ENCODE measurements around the gene SLC19A1. TPM values are rescaled to one million over a fixed set of nuclear protein-coding genes. Genes with fewer than 3 reads are reported as not detected.

The SLC19A1 gene
- total RNA-seq, 3 donors from 2014 or later, result 12.6 to 22.8 (median 12.7) TPM

DNA sequence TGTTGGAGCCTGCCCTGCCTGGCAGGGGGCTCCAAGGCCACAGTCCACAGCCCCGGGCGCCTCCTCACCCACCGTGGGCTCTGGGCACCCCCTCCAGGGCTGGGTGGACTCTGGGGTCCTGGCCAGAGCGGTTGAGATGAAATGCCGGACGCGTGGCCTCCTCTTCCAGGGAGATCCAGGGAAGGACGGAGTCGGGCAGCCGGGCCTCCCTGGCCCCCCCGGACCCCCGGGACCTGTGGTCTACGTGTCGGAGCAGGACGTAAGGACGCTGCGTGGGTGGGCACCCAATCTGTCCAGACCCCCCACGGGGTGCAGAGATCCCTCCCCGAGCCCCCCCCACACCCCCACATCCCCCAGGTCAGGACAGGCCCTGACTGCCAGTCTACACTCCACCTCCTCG is 51.2 kb downstream of the SLC19A1 start:
- Histone ChIP-seq H3K9me3 (no peaks in the 10 kb centered on the region), H3K4me1 (ENCODE audit: low read depth) (no peaks in the 10 kb centered on the region), H3K4me3 (no peak overlapping the region), H3K36me3 (ENCODE audit: low read depth) (no peaks in the 10 kb centered on the region)
- intact Hi-C loops (cut with DNase I, micrococcal nuclease), result no loop called here
- ATAC-seq (no peak), DNase-seq (no peak)
- TF ChIP-seq, protein P1, sequence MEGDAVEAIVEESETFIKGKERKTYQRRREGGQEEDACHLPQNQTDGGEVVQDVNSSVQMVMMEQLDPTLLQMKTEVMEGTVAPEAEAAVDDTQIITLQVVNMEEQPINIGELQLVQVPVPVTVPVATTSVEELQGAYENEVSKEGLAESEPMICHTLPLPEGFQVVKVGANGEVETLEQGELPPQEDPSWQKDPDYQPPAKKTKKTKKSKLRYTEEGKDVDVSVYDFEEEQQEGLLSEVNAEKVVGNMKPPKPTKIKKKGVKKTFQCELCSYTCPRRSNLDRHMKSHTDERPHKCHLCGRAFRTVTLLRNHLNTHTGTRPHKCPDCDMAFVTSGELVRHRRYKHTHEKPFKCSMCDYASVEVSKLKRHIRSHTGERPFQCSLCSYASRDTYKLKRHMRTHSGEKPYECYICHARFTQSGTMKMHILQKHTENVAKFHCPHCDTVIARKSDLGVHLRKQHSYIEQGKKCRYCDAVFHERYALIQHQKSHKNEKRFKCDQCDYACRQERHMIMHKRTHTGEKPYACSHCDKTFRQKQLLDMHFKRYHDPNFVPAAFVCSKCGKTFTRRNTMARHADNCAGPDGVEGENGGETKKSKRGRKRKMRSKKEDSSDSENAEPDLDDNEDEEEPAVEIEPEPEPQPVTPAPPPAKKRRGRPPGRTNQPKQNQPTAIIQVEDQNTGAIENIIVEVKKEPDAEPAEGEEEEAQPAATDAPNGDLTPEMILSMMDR (IDR thresholded peaks at IDR 0.05), result no peak

DNA sequence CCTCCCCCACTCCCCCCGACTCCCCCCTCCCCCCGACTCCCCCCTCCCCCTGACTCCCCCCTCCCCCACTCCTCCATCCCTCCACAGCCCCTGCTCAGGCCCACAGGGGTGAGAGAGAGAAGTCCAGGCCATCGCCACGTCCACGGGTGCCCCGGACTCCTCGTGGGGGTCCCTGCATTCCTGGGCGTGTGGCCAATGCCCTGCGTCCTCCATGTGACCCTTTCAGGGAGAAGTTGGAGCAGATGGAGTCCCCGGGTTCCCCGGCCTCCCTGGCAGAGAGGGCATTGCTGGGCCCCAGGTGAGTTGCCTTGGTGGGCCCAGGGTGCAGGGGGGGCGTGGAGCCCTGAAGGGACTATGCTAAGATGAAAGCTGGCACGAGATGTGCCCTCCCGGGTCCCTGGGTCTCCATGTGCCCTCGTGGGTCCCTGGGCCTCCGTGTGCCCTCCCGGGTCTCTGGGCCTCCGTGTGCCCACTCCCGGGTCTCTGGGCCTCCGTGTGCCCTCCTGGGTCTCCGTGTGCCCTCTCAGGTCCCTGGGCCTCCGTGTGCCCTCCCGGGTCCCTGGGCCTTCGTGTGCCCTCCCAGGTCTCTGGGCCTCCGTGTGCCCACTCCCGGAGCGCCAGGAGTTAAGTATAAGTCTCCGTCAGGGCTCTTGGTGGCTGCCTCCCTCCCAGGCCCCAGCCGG is 52.0 kb downstream of the SLC19A1 start:
- intact Hi-C loops (cut with DNase I, micrococcal nuclease), result no loop called here
- DNase-seq, result no peak
- no peaks in the 10 kb centered on the region for H3K4me1 ChIP-seq (ENCODE audit: low read depth)
- TF ChIP-seq, protein P1 (IDR thresholded peaks at IDR 0.05), result no peak
- ATAC-seq, result no peak
- H3K4me3 ChIP-seq, result no peak overlapping the region
- H3K9me3 ChIP-seq, result no peaks in the 10 kb centered on the region
- no peaks in the 10 kb centered on the region for H3K36me3 ChIP-seq (ENCODE audit: low read depth)

DNA sequence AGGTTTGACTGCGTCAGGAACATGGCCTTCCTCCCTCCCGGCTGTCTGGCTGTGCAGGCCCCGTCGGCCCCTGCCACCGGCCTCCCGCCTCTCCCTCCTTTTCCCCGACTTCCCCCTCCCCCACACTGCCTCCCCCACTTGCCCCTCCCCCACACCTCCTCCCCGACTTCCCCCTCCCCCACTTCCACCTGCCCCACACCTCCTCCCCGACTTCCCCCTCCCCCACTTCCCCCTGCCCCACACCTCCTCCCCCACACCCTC is 52.6 kb downstream of the SLC19A1 start:
- TF ChIP-seq, protein P1 (IDR thresholded peaks at IDR 0.05), result no peak
- intact Hi-C loops (cut with DNase I, micrococcal nuclease), result no loop called here
- Histone ChIP-seq H3K4me3 (no peak overlapping the region), H3K36me3 (ENCODE audit: low read depth) (no peaks in the 10 kb centered on the region), H3K4me1 (ENCODE audit: low read depth) (no peaks in the 10 kb centered on the region), H3K9me3 (no peaks in the 10 kb centered on the region)
- ATAC-seq, result no peak
- no peak for DNase-seq

DNA sequence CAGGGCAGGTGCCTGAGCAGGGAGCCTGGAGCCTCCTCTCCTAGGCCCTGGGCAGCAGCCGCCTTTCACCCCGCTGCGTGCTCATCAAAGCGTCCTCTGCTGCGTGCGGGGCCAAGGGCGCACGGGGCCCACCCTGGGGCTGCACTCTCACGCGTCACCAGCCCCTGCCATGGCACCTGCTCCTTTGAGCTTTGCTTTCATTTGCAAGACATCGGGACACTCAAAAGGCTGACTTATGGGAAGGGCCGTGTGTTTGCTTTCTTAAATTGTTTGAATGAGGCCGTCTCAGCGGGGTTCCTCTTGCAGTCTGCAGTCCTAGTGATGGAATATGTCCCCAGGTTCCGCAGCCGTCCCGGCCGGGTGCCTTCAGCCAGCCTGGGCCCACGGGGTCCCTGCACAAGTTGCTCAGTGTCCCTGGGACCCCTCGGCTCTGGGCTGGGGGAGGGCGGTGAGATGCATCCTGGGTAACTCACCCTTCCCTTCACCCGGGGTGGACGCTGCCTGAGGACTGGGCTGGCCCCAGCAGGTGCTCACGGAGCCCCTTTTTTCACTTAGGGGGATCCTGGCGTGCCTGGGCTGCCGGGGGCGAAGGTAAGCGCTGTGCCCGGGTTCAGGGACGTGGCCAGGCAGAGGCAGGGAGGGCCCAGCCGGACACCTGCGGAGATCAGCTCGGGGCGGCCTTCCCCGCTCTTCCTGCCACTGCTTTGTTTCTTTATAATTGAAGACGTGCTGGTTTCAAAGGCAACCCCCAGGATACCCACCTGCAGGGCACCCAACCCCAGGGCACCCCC is 53.1 kb downstream of the SLC19A1 start:
- no peaks in the 10 kb centered on the region for H3K4me1 ChIP-seq (ENCODE audit: low read depth)
- DNase-seq (no peak), ATAC-seq (no peak)
- no peaks in the 10 kb centered on the region for H3K9me3 ChIP-seq
- no peak overlapping the region for H3K4me3 ChIP-seq
- H3K36me3 ChIP-seq (ENCODE audit: low read depth), result no peaks in the 10 kb centered on the region
- intact Hi-C loops (cut with DNase I, micrococcal nuclease), result no loop called here
- TF ChIP-seq, protein P1 (IDR thresholded peaks at IDR 0.05), result no peak

DNA sequence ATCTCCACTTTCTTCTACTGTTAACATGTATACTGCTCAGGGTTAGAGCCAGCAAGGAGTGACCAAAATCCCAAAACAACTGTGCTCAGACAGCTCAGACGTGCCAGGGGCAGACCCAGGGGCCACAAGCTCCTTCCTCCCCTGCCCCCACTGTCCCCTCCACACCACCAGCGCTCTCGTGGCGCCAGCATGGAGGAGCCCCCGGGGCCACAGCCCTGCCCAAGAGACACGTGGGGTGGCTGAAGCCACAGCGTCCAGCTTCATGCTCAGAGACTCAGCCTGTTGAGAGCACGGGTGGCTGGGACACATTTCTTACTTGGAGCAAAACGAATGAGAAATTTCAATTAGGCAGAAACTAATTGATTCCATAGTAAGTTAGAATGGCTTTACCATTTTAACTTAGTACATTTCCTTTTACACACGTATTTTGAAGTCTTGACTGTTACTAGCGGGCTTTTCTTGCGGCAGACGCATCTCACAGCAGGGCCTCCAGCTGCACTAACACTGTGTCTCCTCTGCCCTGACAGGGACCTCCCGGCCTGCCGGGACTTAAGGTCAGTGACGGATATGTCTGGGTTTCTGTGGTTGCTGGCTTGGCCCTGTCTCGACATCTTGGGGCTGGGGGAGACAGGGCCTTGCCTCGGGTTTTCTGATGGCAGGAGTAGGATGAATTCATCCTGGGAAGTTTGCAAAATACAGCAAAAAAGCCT is 54.2 kb downstream of the SLC19A1 start:
- Histone ChIP-seq H3K4me1 (ENCODE audit: low read depth) (no peaks in the 10 kb centered on the region), H3K36me3 (ENCODE audit: low read depth) (no peaks in the 10 kb centered on the region), H3K4me3 (no peak overlapping the region), H3K9me3 (no peaks in the 10 kb centered on the region)
- ATAC-seq, result no peak
- TF ChIP-seq, protein P1 (IDR thresholded peaks at IDR 0.05), result no peak
- intact Hi-C loops (cut with DNase I, micrococcal nuclease), result no loop called here
- DNase-seq, result no peak

Measured in mucosa of descending colon (tissue), 3 donors.